BJ (cell line): ENCODE data around the gene AMN. TPM values are rescaled to one million over a fixed set of nuclear protein-coding genes. Genes with fewer than 3 reads are reported as not detected.

Experiments used
- CTCF ChIA-PET: fragments of 350-600 bp; formaldehyde crosslinking; extraction: SDS; loops from one replicate; lab custom pipeline; 2021; ENCODE audit warnings: antibody characterized with exemption, inconsistent platforms; lab: Yijun Ruan, JAX
- POLR2A ChIA-PET: fragments of 300-600 bp; sonication (Branson Sonifier 250); formaldehyde crosslinking; extraction: SDS; loops from one replicate; lab custom pipeline; 2021; ENCODE audit warnings: antibody characterized with exemption; lab: Charles Lee
- DNase-seq: peaks from one replicate; pipeline ENCODE4 v3.0.0-alpha.2; 2011; ENCODE audit warnings: low read depth
- H3K27me3 ChIP-seq: 2 replicates; pipeline ENCODE4 v1.6.0; 2011; ENCODE audit warnings: low read length; ENCODE audit not compliant: control insufficient read depth, insufficient read depth
- H3K36me3 ChIP-seq: 2 replicates; pipeline ENCODE4 v1.5.1; 2011; ENCODE audit warnings: low read length; ENCODE audit not compliant: control insufficient read depth, insufficient read depth
- H3K4me3 ChIP-seq: 2 replicates; pipeline ENCODE4 v1.5.1; 2011; ENCODE audit warnings: low read depth, mild to moderate bottlenecking, control low read depth, low read length
- CTCF ChIP-seq: IDR thresholded peaks from 2 replicates; pipeline ENCODE4 v1.5.1; 2011; ENCODE audit warnings: low read depth, mild to moderate bottlenecking, control low read depth, inconsistent platforms, low read length, moderate library complexity; ENCODE audit not compliant: insufficient read depth
- polyA plus RNA-seq: library from polyadenylated mRNA; depleted of rRNA; stranded (reverse); fragments of >200 nt; gene quantifications from 2 replicates; pipeline ENCODE4 v1.2.3, GENCODE V29; 2011

Gene AMN
- polyA plus RNA-seq, 1 experiment = 0.17 TPM

DNA sequence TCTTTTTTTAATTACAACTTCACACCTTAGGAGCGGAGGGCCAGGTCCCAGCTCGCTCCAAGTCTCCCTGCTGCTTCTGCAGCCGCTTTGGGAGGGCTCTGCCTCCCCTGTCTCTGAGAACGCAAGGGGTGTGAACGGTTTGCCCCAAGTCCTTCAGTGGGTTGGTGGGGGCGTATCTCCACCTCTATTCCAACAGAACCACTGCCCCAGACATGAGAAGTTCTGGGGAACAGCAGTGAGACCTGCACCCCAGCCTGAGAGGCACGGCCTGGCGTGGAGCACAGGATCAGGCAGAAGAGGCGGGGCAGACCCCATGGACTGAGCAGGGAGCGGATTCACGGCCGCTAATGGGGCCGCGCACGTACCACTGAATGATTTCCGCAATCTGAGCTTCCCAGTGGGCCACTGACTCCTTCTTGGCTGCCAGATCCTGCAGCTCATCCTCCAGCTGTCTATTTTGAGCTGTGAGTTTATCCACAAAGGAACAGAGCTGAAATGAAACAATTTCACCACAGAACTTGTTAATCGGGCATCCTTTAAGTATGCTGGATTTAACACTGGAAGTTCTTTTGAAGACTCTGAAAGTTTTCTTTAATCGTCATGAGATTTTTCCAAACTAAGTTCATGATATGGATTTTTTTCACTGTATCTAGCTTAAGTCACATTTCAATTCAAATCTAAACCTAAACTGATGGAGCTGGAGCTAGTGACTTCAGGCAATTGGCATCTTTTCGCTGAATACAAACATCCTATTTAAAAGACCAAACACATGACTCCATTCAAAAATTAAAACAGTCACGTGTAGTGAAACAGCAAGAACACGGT lies 44.4 kb downstream of the AMN start:
- H3K36me3 ChIP-seq = peaks cover 48% of the 10 kb centered on the region
- H3K27me3 ChIP-seq = no peaks in the 10 kb centered on the region
- no peak for TF ChIP-seq CTCF
- no peak overlapping the region for H3K4me3 ChIP-seq
- ChIA-PET CTCF (no interaction called here), POLR2A (no interaction called here)
- DNase-seq = no peak

DNA sequence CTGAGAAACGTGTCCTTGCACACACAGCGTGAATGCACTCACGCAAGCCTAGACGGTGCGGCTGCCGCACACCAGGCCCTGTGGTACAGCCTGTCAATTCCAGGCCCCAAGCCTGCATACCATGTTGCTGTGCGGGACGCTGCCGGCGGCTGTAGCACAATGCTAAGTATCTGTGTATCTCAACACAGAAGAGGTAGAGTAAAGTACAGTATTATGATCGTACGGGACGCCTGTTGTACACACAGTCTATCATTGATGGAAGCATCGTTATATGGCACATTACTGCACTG lies 45.0 kb downstream of the AMN start:
- ChIA-PET POLR2A (no interaction called here), CTCF (no interaction called here)
- no peak for TF ChIP-seq CTCF
- Histone ChIP-seq H3K27me3 (no peaks in the 10 kb centered on the region), H3K36me3 (peaks cover 43% of the 10 kb centered on the region), H3K4me3 (no peak overlapping the region)
- DNase-seq = no peak

DNA sequence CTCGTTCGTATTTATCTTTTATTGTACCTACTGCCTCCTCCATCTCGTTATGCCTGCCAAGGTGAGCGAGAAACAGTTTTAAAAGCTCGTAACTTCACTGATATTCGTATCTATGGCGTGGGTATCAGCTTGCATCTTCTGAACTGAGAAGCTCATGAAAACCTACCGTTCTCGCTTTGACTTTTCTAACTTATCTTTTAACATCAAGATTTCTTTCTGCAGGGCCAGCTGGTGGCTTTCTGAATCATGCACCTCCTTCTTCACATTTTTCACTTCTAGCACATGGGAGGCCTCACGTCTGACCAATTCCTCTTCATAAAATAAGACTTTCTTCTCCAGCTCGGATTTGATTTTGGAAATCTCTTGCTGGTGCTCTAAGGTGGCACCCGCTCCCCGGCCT lies 45.8 kb downstream of the AMN start:
- H3K27me3 ChIP-seq = no peaks in the 10 kb centered on the region
- H3K36me3 ChIP-seq = peaks cover 43% of the 10 kb centered on the region
- no peak overlapping the region for H3K4me3 ChIP-seq
- POLR2A ChIA-PET = no interaction called here
- CTCF ChIA-PET = interaction anchor here (0.6 kb wide), 1 partner anchor 81 kb away, joined by 3 read pairs; no protein-coding TSS in a partner anchor
- DNase-seq = no peak
- no peak for TF ChIP-seq CTCF

- no peak for DNase-seq
- no peak for TF ChIP-seq CTCF
- ChIA-PET POLR2A (no interaction called here), CTCF (no interaction called here)
- H3K36me3 ChIP-seq = peaks cover 40% of the 10 kb centered on the region
- no peak overlapping the region for H3K4me3 ChIP-seq
- no peaks in the 10 kb centered on the region for H3K27me3 ChIP-seq
These were observed 46.8 kb downstream of the AMN start for GRCh38 chr14:102969060-102969791.

- Histone ChIP-seq H3K4me3 (no peak overlapping the region), H3K36me3 (peaks cover 37% of the 10 kb centered on the region), H3K27me3 (no peaks in the 10 kb centered on the region)
- no peak for DNase-seq
- ChIA-PET CTCF (no interaction called here), POLR2A (no interaction called here)
- no peak for TF ChIP-seq CTCF
These were observed 47.4 kb downstream of the AMN start for GRCh38 chr14:102969901-102970300.
